ACC112 (cell line): ENCODE data around the gene MAVS.
"Not testable (repeated sequence)": the region's sequence is repeated elsewhere in the genome, so short reads cannot be mapped to it uniquely, and the experiment has no call there.

Source experiments
- H2AFZ ChIP-seq: fragments of 200-600 bp; sonication (generic); one replicate; pipeline ENCODE4 v1.6.0; 2017; ENCODE audit warnings: antibody characterized with exemption, low read length; ENCODE audit not compliant: unreplicated experiment
- H3K27ac ChIP-seq: fragments of 200-600 bp; sonication (generic); 2 replicates; pipeline ENCODE4 v1.5.1; 2014; ENCODE audit warnings: low read depth, mild to moderate bottlenecking, antibody characterized with exemption, low read length, moderate library complexity
- H3K27me3 ChIP-seq: fragments of 200-600 bp; sonication (generic); 2 replicates; pipeline ENCODE4 v1.6.1; 2014; ENCODE audit warnings: mild to moderate bottlenecking, antibody characterized with exemption, low read length, moderate library complexity, mixed read lengths; ENCODE audit not compliant: insufficient read depth
- H3K36me3 ChIP-seq: fragments of 200-600 bp; sonication (generic); 2 replicates; pipeline ENCODE4 v1.6.1; 2016; ENCODE audit warnings: mild to moderate bottlenecking, antibody characterized with exemption, low read length, moderate library complexity, mixed read lengths; ENCODE audit not compliant: insufficient read depth
- H3K4me1 ChIP-seq: fragments of 200-600 bp; sonication (generic); one replicate; pipeline ENCODE4 v1.6.1; 2016; ENCODE audit warnings: low read length, mixed read lengths; ENCODE audit not compliant: insufficient read depth, unreplicated experiment, control insufficient read depth
- H3K4me3 ChIP-seq: fragments of 200-600 bp; sonication (generic); 2 replicates; pipeline ENCODE4 v1.5.1; 2014; ENCODE audit warnings: mild to moderate bottlenecking, low read depth, low read length
- H3K79me2 ChIP-seq: fragments of 200-600 bp; sonication (generic); one replicate; pipeline ENCODE4 v1.6.0; 2016; ENCODE audit warnings: low read length; ENCODE audit not compliant: control insufficient read depth, unreplicated experiment, insufficient read depth

MAVS gene

GRCh38 chr20:3900187-3900604 lies 53.6 kb downstream of the MAVS start:
- Histone ChIP-seq H3K4me3 (no peak overlapping the region), H3K4me1 (peaks cover 55% of the 10 kb centered on the region), H2AFZ (no peak overlapping the region), H3K27ac (peak overlapping the region; percentile 2; the same call in 1 of the 2 replicates), H3K36me3 (peaks cover 3% of the 10 kb centered on the region), H3K79me2 (peaks cover 98% of the 10 kb centered on the region), H3K27me3 (no peaks in the 10 kb centered on the region)

- H2AFZ ChIP-seq = no peak overlapping the region
- no peaks in the 10 kb centered on the region for H3K27me3 ChIP-seq
- H3K36me3 ChIP-seq = peaks cover 3% of the 10 kb centered on the region; the same call in 1 of the 2 replicates
- peak overlapping the region; percentile 42 for H3K27ac ChIP-seq
- H3K4me3 ChIP-seq = peak overlapping the region; percentile 32
- peaks cover 96% of the 10 kb centered on the region for H3K79me2 ChIP-seq
- peaks cover 47% of the 10 kb centered on the region for H3K4me1 ChIP-seq
Observed at GRCh38 chr20:3901028-3901705, 54.5 kb downstream of the MAVS start.

GRCh38 chr20:3901706-3902440 lies 55.2 kb downstream of the MAVS start:
- H3K4me1 ChIP-seq = peaks cover 40% of the 10 kb centered on the region
- H3K27ac ChIP-seq = peak overlapping the region; percentile 42
- no peaks in the 10 kb centered on the region for H3K27me3 ChIP-seq
- H3K36me3 ChIP-seq = peaks cover 3% of the 10 kb centered on the region; the same call in 1 of the 2 replicates
- peak overlapping the region; percentile 32 for H3K4me3 ChIP-seq
- H3K79me2 ChIP-seq = peaks cover 95% of the 10 kb centered on the region
- no peak overlapping the region for H2AFZ ChIP-seq

GRCh38 chr20:3902446-3902845 lies 55.8 kb downstream of the MAVS start:
- Histone ChIP-seq H3K79me2 (peaks cover 95% of the 10 kb centered on the region), H3K4me3 (no peak overlapping the region), H3K4me1 (peaks cover 39% of the 10 kb centered on the region), H3K27ac (no peak overlapping the region), H3K27me3 (no peaks in the 10 kb centered on the region), H2AFZ (no peak overlapping the region), H3K36me3 (no peaks in the 10 kb centered on the region; the same call in 1 of the 2 replicates)

DNA sequence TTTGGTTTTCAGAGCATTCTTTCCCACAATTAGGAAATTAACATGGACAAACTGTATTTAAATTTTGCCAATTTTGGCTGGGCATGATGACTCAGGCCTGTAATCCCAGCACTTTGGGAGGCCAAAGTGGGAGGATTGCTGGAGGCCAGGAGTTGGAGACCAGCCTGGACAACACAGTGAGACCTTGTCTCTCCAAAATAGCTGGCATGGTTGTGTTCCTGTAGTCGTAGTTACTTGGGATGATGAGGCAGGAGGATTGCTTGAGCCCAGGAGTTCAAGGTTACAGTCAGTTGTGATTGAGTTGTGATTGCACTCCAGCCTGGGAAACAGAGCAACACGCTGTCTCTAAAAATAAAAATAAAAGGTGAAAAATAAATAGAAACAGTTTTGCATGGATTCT lies 57.6 kb downstream of the MAVS start:
- Histone ChIP-seq H3K4me1 (peaks cover 25% of the 10 kb centered on the region), H3K4me3 (no peak overlapping the region), H3K27ac (no peak overlapping the region), H2AFZ (no peak overlapping the region), H3K79me2 (peaks cover 94% of the 10 kb centered on the region), H3K27me3 (no peaks in the 10 kb centered on the region), H3K36me3 (peaks cover 13% of the 10 kb centered on the region)

GRCh38 chr20:3904857-3905256 lies 58.2 kb downstream of the MAVS start:
- Histone ChIP-seq H3K27me3 (no peaks in the 10 kb centered on the region), H2AFZ (no peak overlapping the region), H3K79me2 (peaks cover 93% of the 10 kb centered on the region), H3K4me1 (peaks cover 22% of the 10 kb centered on the region), H3K4me3 (no peak overlapping the region), H3K36me3 (peaks cover 13% of the 10 kb centered on the region), H3K27ac (no peak overlapping the region)

GRCh38 chr20:3906744-3907721 lies 60.4 kb downstream of the MAVS start:
- H3K27me3 ChIP-seq, H2AFZ ChIP-seq, H3K4me3 ChIP-seq, H3K4me1 ChIP-seq, H3K27ac ChIP-seq: not testable (repeated sequence)
- H3K36me3 ChIP-seq = peaks cover 24% of the 10 kb centered on the region
- peaks cover 93% of the 10 kb centered on the region for H3K79me2 ChIP-seq

- H3K79me2 ChIP-seq = peaks cover 89% of the 10 kb centered on the region
- H3K4me3 ChIP-seq = no peak overlapping the region
- peaks cover 29% of the 10 kb centered on the region for H3K36me3 ChIP-seq
- no peak overlapping the region for H2AFZ ChIP-seq
- H3K4me1 ChIP-seq = no peaks in the 10 kb centered on the region
- no peak overlapping the region for H3K27ac ChIP-seq
- H3K27me3 ChIP-seq = no peaks in the 10 kb centered on the region
Observed at GRCh38 chr20:3908667-3909066, 62.0 kb downstream of the MAVS start.

GRCh38 chr20:3909952-3910366 lies 63.3 kb downstream of the MAVS start:
- Histone ChIP-seq H3K27me3 (no peaks in the 10 kb centered on the region), H3K4me1 (no peaks in the 10 kb centered on the region), H3K27ac (no peak overlapping the region), H3K36me3 (peaks cover 40% of the 10 kb centered on the region), H3K79me2 (peaks cover 89% of the 10 kb centered on the region), H3K4me3 (no peak overlapping the region), H2AFZ (no peak overlapping the region)

DNA sequence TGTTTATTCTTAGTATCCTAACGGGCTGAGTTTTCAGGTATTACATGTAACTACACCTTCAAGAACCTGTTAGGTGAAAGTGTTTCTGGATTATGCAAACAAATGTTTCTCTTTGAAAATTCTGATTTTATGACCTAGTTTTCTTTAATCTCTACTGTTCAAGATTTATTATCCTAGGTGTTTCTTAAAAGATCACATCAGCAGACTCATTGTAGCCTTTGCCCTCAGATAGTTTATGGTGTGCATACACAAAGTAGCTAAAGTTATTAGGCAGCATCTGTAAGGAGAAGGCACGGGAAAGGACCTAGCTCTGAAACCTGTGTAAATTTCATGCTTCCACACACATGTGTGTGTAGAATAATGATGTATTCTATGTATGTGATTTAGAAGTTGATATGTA lies 64.2 kb downstream of the MAVS start:
- Histone ChIP-seq H3K36me3 (peaks cover 41% of the 10 kb centered on the region), H2AFZ (no peak overlapping the region), H3K4me1 (no peaks in the 10 kb centered on the region), H3K27ac (no peak overlapping the region), H3K27me3 (no peaks in the 10 kb centered on the region), H3K4me3 (no peak overlapping the region), H3K79me2 (peaks cover 88% of the 10 kb centered on the region)
